Inflammatory macrophage treated with lipopolysaccharide for 1 hour (primary cell): ENCODE measurements around the gene ADGRB3.
"Not testable (repeated sequence)": the region's sequence is repeated elsewhere in the genome, so short reads cannot be mapped to it uniquely, and the experiment has no call there.

Experiments
- DNase-seq, 2 donors: peaks; one replicate each; pipeline ENCODE4 v3.0.0-alpha.2; 2020 to 2022

The ADGRB3 gene

GRCh38 chr6:69064226-69064625 lies 429.1 kb downstream of the ADGRB3 start:
- DNase-seq, result no peak

- DNase-seq, result no peak
Observed at GRCh38 chr6:69069881-69070280, 434.8 kb downstream of the ADGRB3 start.

- DNase-seq, result no peak
Observed at GRCh38 chr6:69072796-69073195, 437.7 kb downstream of the ADGRB3 start.

- DNase-seq, result no peak
Observed at GRCh38 chr6:69084746-69085335, 449.8 kb downstream of the ADGRB3 start.

- DNase-seq, result no peak
Observed at GRCh38 chr6:69086689-69087088, 451.6 kb downstream of the ADGRB3 start.

- no peak for DNase-seq
Observed at GRCh38 chr6:69089539-69089938, 454.5 kb downstream of the ADGRB3 start.

GRCh38 chr6:69090132-69090531 lies 455.1 kb downstream of the ADGRB3 start:
- DNase-seq, result no peak

GRCh38 chr6:69096681-69097080 lies 461.6 kb downstream of the ADGRB3 start:
- DNase-seq, result no peak

- no peak for DNase-seq
Observed at GRCh38 chr6:69097948-69098347, 462.9 kb downstream of the ADGRB3 start.

GRCh38 chr6:69098910-69099309 lies 463.8 kb downstream of the ADGRB3 start:
- DNase-seq, result no peak

- DNase-seq, result no peak
Observed at GRCh38 chr6:69100772-69101171, 465.7 kb downstream of the ADGRB3 start.

GRCh38 chr6:69102416-69102815 lies 467.3 kb downstream of the ADGRB3 start:
- DNase-seq, result no peak

GRCh38 chr6:69105288-69105687 lies 470.2 kb downstream of the ADGRB3 start:
- no peak for DNase-seq

GRCh38 chr6:69106511-69106910 lies 471.4 kb downstream of the ADGRB3 start:
- DNase-seq, result no peak

- no peak for DNase-seq
Observed at GRCh38 chr6:69111301-69111700, 476.2 kb downstream of the ADGRB3 start.

GRCh38 chr6:69116658-69117057 lies 481.6 kb downstream of the ADGRB3 start:
- DNase-seq, result no peak

- not testable (repeated sequence) for DNase-seq
Observed at GRCh38 chr6:69121461-69122406, 486.7 kb downstream of the ADGRB3 start.

GRCh38 chr6:69122407-69122773 lies 487.3 kb downstream of the ADGRB3 start:
- DNase-seq, result no peak

- DNase-seq, result no peak
Observed at GRCh38 chr6:69128411-69128810, 493.3 kb downstream of the ADGRB3 start.

- DNase-seq, result no peak
Observed at GRCh38 chr6:69129046-69129445, 494.0 kb downstream of the ADGRB3 start.

- DNase-seq, result no peak
Observed at GRCh38 chr6:69135927-69136326, 500.8 kb downstream of the ADGRB3 start.

- DNase-seq, result no peak
Observed at GRCh38 chr6:69138148-69138547, 503.1 kb downstream of the ADGRB3 start.

GRCh38 chr6:69138893-69139494 lies 503.9 kb downstream of the ADGRB3 start:
- DNase-seq, result no peak

- no peak for DNase-seq
Observed at GRCh38 chr6:69145062-69145461, 510.0 kb downstream of the ADGRB3 start.
